AG10803 (cell line): ENCODE measurements around the gene CDCA8.

ENCODE experiments used
- DNase-seq: peaks from one replicate; pipeline ENCODE4 v3.0.0; 2010; ENCODE audit warnings: low read depth
- H3K4me3 ChIP-seq: 2 replicates; pipeline ENCODE4 v1.5.1; 2011; ENCODE audit warnings: mild to moderate bottlenecking, low read length, control low read depth
- TF ChIP-seq, protein P1 (sequence below): conservative IDR thresholded peaks from 2 replicates; pipeline ENCODE4 v1.5.1; 2011; ENCODE audit warnings: mild to moderate bottlenecking, low read length, control low read depth, inconsistent platforms

Gene CDCA8

DNA sequence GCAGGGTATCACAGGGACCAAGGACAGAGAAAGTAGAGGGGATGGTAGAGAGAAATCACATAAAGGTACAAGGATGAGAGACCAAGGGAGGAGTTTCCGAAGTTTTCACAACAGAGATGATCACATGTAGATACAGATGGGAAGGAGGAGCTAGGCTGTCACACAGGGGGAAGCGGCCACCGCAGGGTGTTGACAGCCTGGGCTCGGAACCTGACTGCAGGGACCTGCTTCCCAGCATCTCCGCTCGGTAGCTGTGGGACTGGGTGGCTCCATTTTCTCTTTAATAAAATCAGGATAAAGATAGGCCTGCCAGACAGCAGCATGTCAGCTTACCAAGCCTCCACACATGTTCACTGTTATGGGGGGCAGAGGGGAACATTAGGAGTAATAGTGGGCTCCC lies 32.3 kb downstream of the CDCA8 start:
- DNase-seq = no peak
- TF ChIP-seq, protein P1, sequence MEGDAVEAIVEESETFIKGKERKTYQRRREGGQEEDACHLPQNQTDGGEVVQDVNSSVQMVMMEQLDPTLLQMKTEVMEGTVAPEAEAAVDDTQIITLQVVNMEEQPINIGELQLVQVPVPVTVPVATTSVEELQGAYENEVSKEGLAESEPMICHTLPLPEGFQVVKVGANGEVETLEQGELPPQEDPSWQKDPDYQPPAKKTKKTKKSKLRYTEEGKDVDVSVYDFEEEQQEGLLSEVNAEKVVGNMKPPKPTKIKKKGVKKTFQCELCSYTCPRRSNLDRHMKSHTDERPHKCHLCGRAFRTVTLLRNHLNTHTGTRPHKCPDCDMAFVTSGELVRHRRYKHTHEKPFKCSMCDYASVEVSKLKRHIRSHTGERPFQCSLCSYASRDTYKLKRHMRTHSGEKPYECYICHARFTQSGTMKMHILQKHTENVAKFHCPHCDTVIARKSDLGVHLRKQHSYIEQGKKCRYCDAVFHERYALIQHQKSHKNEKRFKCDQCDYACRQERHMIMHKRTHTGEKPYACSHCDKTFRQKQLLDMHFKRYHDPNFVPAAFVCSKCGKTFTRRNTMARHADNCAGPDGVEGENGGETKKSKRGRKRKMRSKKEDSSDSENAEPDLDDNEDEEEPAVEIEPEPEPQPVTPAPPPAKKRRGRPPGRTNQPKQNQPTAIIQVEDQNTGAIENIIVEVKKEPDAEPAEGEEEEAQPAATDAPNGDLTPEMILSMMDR = no peak
- H3K4me3 ChIP-seq = no peak overlapping the region

DNA sequence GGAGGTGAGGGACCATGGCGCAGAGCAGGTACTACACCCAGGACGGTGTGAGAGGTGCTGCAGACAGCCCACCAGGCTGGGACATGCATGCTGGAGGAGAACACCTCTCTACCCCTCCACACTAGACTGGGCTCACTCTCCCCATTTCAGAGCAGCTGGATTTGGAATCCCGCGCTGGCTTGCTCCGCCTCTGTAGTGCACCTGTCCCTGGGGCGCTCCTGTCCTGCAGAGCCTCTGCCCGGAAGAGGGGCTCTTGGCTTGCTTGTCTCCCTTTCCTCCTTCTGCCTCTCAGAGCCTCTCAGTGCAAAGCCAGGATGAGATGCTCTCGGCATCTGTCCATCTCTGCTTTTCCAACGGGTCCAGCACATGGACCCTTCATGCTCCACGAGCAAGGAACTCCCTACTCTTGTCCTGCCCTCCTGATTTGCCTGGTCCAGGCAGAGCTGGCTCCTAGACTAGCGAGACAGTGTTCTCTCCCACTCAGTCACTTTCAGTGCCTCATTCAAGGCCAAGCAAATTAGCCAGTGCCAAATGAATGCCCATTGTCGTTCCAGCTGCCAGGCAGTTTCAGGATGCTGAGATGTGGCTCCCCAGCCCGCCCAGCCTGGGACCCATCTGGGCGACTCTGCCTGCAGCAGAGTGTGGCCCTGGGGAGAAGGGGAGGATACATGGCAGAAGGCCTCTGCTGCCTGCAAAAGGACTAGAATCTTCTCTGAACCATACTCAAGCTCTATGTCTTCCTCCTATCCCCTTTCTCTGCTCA lies 33.7 kb downstream of the CDCA8 start:
- TF ChIP-seq, protein P1 = no peak

DNA sequence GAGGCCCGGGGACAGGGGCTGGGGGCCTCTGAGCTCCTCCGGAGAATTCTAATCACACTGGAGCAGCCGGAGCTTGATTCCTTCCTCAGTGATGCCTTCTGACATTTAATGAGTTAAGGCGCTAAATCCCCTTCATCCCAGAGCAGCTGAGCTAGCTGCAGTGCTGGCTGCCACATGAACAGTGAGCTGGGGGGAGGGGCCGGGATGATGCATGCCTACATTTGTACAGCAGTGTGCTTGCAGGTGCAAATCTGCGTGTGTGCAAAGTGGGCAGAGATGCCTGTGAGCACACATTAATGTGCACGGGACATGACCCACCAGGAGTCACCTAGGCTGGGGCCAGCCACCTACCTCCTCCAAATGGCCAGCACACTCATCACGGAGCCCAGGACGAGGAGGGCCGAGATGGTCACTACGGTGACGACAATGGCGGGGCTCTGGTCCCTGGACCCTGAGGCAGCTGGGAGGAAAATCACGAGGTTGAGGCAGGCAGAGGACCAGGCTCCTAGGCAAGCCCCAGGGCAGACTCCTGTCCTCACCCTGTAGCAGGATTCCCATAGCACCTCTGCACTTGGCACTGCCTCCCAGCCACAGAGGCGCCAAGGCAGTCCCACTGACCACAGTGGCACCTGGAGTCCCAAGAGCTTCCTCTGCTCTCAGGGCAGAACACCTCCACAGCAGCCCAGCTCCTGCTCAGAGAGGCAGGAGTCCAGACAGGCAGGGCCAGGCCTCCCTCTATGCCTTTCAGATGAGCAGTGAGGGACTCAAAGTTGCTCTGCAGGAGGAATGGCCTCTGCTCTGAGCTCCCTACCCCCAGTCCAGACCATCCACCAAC lies 34.7 kb downstream of the CDCA8 start:
- TF ChIP-seq, protein P1 = no peak
- H3K4me3 ChIP-seq = no peak overlapping the region
- no peak for DNase-seq

More for the DNA sequence above, 33.7 kb downstream of the CDCA8 start:
- H3K4me3 ChIP-seq = no peak overlapping the region
- DNase-seq = no peak

DNA sequence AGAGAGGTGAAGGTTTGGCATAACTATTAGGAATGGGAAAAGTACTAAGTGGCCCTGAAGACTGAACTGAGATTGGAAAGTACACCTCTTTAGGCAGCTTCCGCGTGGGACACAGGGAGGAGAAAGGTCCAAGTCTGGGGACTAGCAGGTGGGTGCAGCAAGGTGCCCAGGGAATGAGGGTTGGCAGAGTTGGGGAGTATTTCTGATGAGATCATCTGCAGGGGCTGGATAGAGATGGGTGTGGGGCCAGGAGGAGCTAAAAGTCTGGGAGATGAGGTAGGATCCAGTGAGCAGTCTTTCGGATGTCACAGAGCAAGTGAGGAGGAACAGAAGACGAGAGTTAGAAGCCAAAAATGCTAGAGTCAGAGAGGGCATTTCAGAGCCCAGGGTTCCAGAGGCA lies 36.1 kb downstream of the CDCA8 start:
- H3K4me3 ChIP-seq = no peak overlapping the region
- DNase-seq = no peak
- TF ChIP-seq, protein P1 = no peak

DNA sequence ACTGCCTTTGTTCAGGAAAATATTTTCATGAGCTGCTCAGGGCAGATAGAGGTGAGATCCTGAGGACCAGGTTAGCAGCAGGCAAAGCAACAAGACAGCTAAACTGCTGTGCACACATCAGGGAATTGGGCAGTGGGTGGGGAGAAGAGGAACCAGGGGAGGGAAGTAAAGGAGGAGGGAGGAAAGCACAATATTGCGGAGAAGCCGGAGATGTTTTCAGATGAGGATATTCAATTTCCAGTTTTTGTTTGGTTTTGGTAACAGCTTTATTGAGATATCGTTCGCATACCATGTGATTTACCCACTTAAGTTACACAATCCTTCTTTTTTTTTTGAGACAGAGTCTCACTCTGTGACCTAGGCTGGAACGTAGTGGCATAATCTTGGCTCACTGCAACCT lies 38.1 kb downstream of the CDCA8 start:
- TF ChIP-seq, protein P1 = no peak
- no peak for DNase-seq
- no peak overlapping the region for H3K4me3 ChIP-seq

DNA sequence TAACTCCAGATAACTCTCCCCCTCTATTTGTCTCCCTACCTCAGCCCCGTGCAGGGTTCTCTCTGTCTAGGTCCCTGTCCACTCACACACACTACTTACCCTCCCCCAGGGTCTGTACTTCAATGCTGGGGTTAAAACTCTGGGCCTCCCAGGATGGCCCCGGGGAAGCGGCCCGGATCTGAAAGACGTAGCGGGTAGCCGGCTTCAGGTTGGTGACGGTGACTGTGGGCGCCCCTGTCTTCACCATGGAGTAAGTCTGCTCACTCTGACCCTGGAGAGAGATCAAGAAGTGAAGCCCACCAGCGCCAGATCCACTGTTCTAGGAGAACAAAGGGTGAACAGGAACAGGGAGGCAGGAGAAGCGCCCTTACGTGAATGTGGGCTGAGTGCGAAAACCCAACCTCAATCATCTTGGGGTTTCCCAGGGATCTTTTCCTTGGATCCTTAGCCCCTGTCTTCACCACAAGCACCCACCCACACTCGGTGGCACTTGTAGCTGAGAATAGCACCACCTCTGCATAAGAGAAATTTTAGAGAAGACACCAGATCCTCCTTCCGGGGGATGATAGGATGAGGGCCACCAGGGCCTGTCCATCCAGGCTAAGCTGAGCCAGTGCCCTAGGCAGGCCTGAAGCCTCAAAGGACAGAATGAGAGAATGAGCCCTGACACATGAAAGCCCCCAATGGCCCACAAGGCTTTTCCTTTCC lies 39.1 kb downstream of the CDCA8 start:
- DNase-seq = no peak
- TF ChIP-seq, protein P1 = no peak
- no peak overlapping the region for H3K4me3 ChIP-seq
